ENCODE data around the gene PLPP3.

The PLPP3 gene

GRCh38 chr1:56578963-56579875 lies at the start of gene PLPP3:
Gene PLPP3, minus strand, starts transcription at chr1:56579563. Its CDS starts 547 bp downstream, at chr1:56579016.
- H3K4me3 ChIP-seq (ENCODE audit: low read depth, low read length, poor library complexity, severe bottlenecking), result no peak within 1 kb of the TSS
- H3K4me1 ChIP-seq (ENCODE audit: insufficient read depth, low read length, severe bottlenecking), result no peaks in the 10 kb centered on the region
- no peaks in the 10 kb centered on the region for H3K79me2 ChIP-seq (ENCODE audit: insufficient read depth, low read length)

GRCh38 chr1:56627636-56628039 lies 48.3 kb upstream of the PLPP3 start:
- H4K20me1 ChIP-seq (ENCODE audit: insufficient read depth, low read length), result no peaks in the 10 kb centered on the region
- H3K9ac ChIP-seq (ENCODE audit: low read length), result no peak overlapping the region

More at GRCh38 chr1:56578963-56579875, at the start of gene PLPP3:
- Histone ChIP-seq H3F3A (ENCODE audit: insufficient read depth, low read length) (no peaks in the 10 kb centered on the region), H3K36me3 (ENCODE audit: insufficient read depth, low read length) (no peaks in the 10 kb centered on the region), H3K9ac (ENCODE audit: low read length) (no peak within 1 kb of the TSS), H3K9me2 (ENCODE audit: low read depth, low read length) (no peaks in the 10 kb centered on the region), H3K27me3 (ENCODE audit: insufficient read depth, low read length) (no peaks in the 10 kb centered on the region), H2AFZ (ENCODE audit: low read length) (no peak within 1 kb of the TSS), H3K4me2 (ENCODE audit: low read length) (no peak within 1 kb of the TSS), H3K27ac (ENCODE audit: low read depth, low read length, poor library complexity, severe bottlenecking) (no peak within 1 kb of the TSS), H3K9me3 (ENCODE audit: low read length) (no peaks in the 10 kb centered on the region), H4K20me1 (ENCODE audit: insufficient read depth, low read length) (no peaks in the 10 kb centered on the region)
- TF ChIP-seq CTCF (IDR thresholded peaks at IDR 0.05; ENCODE audit: low read length) (no peak), EZH2 (IDR thresholded peaks at IDR 0.05; ENCODE audit: borderline replicate concordance, low read length) (no peak)

GRCh38 chr1:56627019-56627635 lies 47.8 kb upstream of the PLPP3 start:
- Histone ChIP-seq H3K9ac (ENCODE audit: low read length) (no peak overlapping the region), H3K9me3 (ENCODE audit: low read length) (no peaks in the 10 kb centered on the region), H2AFZ (ENCODE audit: low read length) (no peak overlapping the region), H4K20me1 (ENCODE audit: insufficient read depth, low read length) (no peaks in the 10 kb centered on the region), H3K27ac (ENCODE audit: low read depth, low read length, poor library complexity, severe bottlenecking) (no peak overlapping the region), H3K4me1 (ENCODE audit: insufficient read depth, low read length, severe bottlenecking) (no peaks in the 10 kb centered on the region), H3K36me3 (ENCODE audit: insufficient read depth, low read length) (no peaks in the 10 kb centered on the region), H3K4me3 (ENCODE audit: low read depth, low read length, poor library complexity, severe bottlenecking) (no peak overlapping the region), H3F3A (ENCODE audit: insufficient read depth, low read length) (no peaks in the 10 kb centered on the region), H3K9me2 (ENCODE audit: low read depth, low read length) (no peaks in the 10 kb centered on the region), H3K79me2 (ENCODE audit: insufficient read depth, low read length) (no peaks in the 10 kb centered on the region), H3K4me2 (ENCODE audit: low read length) (no peak overlapping the region), H3K27me3 (ENCODE audit: insufficient read depth, low read length) (no peaks in the 10 kb centered on the region)
- TF ChIP-seq CTCF (IDR thresholded peaks at IDR 0.05; ENCODE audit: low read length), result no peak
- TF ChIP-seq EZH2 (IDR thresholded peaks at IDR 0.05; ENCODE audit: borderline replicate concordance, low read length), result no peak

More at GRCh38 chr1:56627636-56628039, 48.3 kb upstream of the PLPP3 start:
- H3K27me3 ChIP-seq (ENCODE audit: insufficient read depth, low read length), result no peaks in the 10 kb centered on the region
- H3K27ac ChIP-seq (ENCODE audit: low read depth, low read length, poor library complexity, severe bottlenecking), result no peak overlapping the region
- TF ChIP-seq CTCF (IDR thresholded peaks at IDR 0.05; ENCODE audit: low read length), result no peak
- no peak for TF ChIP-seq EZH2 (IDR thresholded peaks at IDR 0.05; ENCODE audit: borderline replicate concordance, low read length)
- H3K4me3 ChIP-seq (ENCODE audit: low read depth, low read length, poor library complexity, severe bottlenecking), result no peak overlapping the region
- no peaks in the 10 kb centered on the region for H3F3A ChIP-seq (ENCODE audit: insufficient read depth, low read length)
- no peaks in the 10 kb centered on the region for H3K9me2 ChIP-seq (ENCODE audit: low read depth, low read length)
- H3K4me1 ChIP-seq (ENCODE audit: insufficient read depth, low read length, severe bottlenecking), result no peaks in the 10 kb centered on the region
- H3K79me2 ChIP-seq (ENCODE audit: insufficient read depth, low read length), result no peaks in the 10 kb centered on the region
- no peak overlapping the region for H2AFZ ChIP-seq (ENCODE audit: low read length)
- H3K36me3 ChIP-seq (ENCODE audit: insufficient read depth, low read length), result no peaks in the 10 kb centered on the region
- H3K9me3 ChIP-seq (ENCODE audit: low read length), result no peaks in the 10 kb centered on the region
- H3K4me2 ChIP-seq (ENCODE audit: low read length), result no peak overlapping the region
